HG02884 (cell line): Measurements from ENCODE around the gene XRRA1.
A peak's percentile ranks its signal among the peaks of the same experiment; 100 is the strongest.

Experiments
- ATAC-seq: cut with Tn5 transposase; IDR thresholded peaks from one replicate; pipeline ENCODE4 v1.9.1; 2021; ENCODE audit warnings: mild to moderate bottlenecking, moderate library complexity; ENCODE audit not compliant: unreplicated experiment

The XRRA1 gene

GRCh38 chr11:74952752-74953151 lies 3.9 kb upstream of the XRRA1 start:
- no peak for ATAC-seq

DNA sequence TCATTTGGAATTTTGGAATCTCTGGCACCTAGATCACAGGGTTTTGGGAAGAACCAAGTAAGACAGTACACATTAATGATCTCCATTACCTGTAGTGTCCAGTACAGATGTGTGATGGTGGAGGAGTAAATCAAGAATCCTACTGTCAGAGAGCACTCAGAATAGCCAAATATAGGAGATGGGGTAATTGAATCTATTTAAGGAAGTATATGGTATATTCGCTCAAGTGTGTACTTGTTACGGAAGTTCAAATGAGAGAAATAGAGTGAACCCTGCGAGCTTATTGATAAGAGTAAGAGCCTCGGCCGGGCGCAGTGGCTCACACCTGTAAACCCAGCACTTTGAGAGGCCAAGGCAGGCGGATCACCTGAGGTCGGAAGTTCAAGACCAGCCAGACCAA lies 2.3 kb upstream of the XRRA1 start:
- ATAC-seq, result no peak

DNA sequence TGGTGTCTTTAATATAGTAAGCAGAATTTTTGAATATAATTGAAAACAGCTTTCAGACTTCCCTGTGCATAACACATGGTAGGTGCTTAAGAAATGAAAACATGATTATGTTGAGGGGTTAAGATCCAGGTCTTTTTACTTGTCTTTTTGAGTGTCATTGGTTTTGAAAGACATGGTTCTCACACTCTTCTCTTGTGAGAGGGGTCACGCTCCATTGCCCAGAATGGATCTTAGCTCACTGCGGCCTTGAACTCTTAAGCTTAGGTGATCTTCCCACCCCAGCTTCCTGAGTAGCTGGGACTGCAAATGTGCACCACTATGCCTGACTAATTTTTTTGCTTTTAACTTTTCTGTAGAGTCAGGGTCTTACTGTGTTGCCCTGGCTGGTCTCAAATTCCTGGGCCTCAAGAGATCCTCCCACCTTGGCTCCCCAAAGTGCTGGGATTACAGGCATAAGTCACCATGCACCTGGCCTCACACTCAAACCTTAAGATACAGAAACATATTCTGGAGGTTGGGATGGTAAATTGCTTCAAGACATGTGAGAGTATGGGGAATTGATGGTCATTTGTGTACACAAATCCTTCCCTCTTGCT lies 1.6 kb upstream of the XRRA1 start:
- no peak for ATAC-seq

DNA sequence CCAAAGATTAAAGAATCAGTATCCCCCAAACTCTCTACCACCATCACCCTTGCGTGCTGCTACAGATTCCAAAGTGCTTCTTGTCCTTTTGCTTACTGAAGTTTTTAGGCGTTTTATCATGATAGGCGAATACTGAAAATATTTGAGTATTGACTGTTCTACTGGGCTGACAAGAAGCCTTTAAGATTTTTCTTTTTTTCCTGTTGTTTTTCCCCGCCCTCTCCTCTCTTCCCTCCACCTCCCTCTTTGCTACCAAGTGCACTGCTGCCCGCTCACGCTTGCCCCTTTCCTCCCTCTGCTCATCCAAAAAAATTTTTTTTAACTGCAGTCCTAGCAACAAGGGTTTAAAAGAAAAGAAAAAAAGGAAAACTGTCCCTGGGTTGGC lies 854 bp upstream of the XRRA1 start:
- ATAC-seq, result no peak

DNA sequence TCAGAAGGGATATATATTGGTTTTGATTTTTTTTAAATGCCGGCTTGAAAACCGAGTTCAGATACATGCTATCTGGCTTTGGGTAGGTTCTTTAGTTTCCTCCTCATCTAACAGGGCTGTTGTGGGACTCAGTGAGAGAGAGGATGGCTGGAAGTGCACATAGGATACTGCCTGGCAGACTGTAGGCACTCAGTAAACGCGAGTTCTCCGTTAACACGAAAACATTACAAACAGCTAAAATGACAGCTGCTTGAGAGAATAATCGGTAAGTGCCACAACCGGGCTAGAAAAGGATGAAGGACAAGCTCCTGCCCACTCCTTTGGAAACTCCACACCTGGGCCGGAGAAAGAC lies 369 bp downstream of the XRRA1 start:
- peak; percentile 15 for ATAC-seq

- no peak for ATAC-seq
Observed at GRCh38 chr11:74942073-74942759, 6.7 kb downstream of the XRRA1 start.

DNA sequence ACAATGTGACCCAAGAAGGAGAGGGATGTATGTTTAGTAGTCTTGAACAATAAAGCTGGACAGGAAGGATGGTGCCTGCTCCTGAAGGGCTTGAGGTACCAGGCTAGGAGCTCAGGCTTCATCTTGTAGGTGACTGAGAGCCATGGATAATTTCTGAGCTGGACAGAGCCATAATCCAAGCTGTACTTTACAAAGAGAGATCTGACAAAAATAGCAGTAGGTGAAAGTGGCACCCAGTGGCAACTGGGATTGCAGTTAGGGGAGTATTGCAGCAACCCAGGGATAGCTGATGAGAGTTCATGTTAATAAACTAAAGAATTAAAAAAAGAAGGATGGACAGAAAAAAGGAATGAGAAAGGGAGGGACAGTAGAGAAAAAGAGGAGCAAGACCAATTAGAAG lies 7.4 kb downstream of the XRRA1 start:
- ATAC-seq, result no peak

DNA sequence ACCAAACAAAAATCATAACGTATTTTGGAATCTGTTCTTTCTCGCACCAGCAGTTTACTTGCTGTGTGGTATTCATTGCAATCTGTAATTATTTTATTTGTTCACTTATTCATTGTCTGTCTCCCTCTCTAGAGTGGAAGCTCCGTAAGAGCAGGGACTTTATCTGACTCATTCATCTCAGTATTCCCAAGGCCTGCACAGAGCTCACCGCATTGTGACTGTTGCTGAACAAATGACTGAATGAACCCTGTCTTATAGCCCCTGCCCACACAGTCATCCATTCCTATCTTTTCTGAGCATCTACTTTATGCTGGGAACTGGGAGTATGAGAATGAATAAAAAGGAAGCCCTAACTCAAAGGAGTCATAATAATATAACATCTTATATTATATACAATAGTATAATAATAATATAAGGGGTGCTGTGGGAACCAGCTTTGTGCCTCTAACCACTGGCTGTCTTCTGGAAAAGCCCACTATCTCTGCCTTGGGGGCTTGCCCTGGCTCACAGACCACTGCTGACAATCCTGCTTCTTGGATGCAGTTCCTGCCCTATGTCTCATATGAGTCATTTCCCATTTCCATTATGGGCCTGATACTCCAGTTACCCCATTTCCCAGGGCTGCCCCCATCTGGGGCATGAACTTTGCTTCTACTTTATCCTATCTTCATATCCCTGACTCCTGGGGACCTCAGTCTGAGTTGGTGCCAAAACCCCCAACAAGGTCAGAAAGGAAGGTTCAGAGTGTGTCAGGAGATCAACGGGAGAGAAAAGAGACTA lies 11.0 kb downstream of the XRRA1 start:
- ATAC-seq, result no peak

GRCh38 chr11:74936976-74937375 lies 11.9 kb downstream of the XRRA1 start:
- no peak for ATAC-seq

DNA sequence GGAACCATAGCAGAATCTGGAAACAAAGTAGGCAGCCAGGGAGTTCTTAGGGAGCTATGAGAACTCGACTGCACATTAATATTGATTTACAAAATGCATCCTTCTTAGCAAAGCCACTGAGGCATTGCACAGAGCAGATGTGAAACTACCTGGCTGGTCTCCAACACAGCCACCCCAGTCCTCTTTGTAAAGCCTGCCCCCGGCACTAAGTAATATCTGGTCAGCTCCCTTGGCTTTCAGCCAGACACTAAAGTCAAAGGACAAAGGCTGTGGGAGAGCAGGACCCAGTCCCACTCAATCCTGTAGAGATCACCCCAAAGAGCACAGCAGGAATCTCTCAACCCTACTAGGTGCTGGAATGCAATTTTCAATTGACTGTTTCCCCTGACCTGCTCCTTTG lies 12.8 kb downstream of the XRRA1 start:
- no peak for ATAC-seq

DNA sequence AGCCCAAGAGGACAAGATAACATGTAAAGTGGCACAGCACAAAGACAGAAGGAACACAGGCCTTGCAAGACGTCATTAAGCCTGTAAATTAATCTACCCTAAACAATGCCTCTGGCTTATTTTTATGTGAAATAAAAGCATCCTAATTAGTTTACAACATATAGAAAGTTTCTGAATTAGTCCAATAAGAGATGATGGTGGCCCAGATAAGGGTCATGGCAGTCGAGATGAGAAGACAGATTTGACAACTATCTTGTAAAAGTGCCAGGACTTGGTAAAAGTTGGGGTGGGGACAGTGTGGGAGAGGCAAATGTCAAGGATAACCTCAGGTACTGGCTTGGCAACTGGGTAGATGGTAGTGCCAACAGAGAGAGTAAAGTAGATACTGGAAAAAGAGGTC lies 13.6 kb downstream of the XRRA1 start:
- no peak for ATAC-seq

DNA sequence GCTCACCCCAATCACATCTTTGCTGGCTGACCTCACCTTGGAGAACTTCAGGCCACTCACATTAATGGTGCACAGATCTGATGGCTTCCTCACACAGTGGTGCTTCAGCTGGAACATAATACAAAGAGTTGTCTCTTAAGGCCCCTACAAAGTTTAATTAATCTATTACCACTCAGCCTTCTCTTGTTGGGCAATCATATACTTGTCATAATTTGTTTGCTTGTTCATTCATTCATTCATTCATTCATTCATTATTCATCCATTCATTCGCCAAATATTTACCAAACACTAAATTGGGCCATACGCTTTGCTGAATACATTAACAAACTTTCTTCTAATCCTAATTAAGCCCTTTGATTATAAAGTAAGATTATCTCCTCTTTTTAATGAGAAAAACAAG lies 15.1 kb downstream of the XRRA1 start:
- no peak for ATAC-seq

DNA sequence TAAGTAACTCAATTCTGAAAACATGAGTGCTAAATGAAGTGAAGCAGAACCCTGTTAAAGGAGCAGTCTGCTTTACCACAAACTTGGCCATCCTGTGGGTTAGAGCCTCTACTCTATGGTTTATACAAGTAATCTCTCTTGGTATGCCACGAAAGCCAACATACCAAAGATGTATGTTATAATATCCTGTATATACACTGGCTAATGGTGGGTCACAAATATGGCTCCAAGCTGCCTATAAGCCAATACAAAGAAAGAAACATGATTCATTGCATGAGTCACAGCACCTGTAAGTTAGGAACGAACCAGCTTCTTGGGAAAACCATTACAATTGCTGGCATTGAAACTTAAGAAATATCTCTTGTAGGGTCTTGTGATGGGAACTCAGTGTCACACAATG lies 16.1 kb downstream of the XRRA1 start:
- no peak for ATAC-seq

- ATAC-seq, result no peak
Observed at GRCh38 chr11:74932169-74932568, 16.7 kb downstream of the XRRA1 start.

DNA sequence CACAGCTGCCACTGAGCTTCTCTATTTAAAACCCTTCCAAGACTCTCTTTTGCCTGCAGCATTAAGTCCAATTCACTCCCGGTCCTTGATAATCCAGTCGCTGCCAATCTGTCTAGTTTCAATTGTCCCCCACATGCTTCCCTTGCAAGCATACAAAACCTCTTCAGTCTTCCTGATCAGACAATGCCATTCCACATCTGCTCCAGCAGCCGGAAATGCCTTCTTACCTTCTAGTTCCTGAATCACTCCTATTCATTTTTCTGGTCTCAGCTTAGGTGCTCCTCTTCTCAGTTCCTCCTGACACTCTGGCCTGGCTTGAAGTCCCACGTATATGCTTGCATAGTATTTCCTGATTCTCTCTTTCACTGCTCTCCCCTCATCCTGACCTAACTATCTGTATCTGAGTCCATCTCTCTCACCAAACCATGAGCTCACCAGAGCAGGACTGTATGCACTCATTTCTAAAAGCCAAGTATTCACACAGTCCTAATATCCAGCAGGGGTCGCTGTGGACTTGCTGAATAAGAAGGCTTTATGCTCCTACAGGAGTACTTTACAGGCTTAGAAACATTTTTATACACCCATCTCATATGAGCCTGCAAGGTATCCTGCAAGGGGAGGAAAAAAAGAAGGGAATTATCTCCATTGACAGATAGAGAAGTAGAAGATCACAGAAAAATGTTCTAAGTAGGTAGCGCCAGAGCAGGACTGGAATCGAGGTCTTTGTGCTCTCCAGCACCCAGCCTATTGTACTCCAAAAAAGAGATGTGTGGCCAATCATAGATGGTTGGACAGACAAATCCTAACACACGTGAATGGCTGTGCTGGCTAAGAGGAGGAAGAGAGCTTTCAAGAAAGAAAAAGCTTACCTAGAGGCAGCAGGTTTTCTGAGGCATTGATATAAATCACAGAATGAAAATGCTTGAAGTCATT lies 19.2 kb downstream of the XRRA1 start:
- no peak for ATAC-seq

- no peak for ATAC-seq
Observed at GRCh38 chr11:74927496-74927895, 21.4 kb downstream of the XRRA1 start.

- no peak for ATAC-seq
Observed at GRCh38 chr11:74926304-74927030, 22.4 kb downstream of the XRRA1 start.

GRCh38 chr11:74925281-74925680 lies 23.6 kb downstream of the XRRA1 start:
- ATAC-seq, result no peak

- no peak for ATAC-seq
Observed at GRCh38 chr11:74923125-74923524, 25.8 kb downstream of the XRRA1 start.

DNA sequence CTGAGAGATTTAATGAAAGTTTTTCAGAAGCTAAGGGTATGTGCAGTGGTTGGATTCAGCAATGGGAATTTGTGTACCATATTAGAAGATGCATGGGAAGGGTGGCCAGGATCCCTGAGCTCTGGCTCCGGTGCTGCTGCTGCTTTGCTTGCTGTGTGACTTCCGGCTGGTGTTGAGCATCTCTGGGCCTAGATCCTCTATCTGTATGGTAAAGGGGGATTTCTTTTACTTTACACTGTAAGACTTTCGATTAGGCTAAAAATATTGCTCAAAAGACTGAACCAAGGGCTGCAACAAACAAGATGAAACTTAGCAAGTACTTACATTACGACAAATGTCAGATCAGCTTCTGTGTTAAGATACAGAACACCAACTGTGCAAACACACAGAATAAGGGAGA lies 39.1 kb downstream of the XRRA1 start:
- no peak for ATAC-seq

- ATAC-seq, result no peak
Observed at GRCh38 chr11:74909385-74909784, 39.5 kb downstream of the XRRA1 start.
